Measurements from ENCODE around the gene GABARAPL1. TPM values are rescaled to one million over a fixed set of nuclear protein-coding genes. Genes with fewer than 3 reads are reported as not detected.

Gene GABARAPL1
- total RNA-seq, 1 experiment from 2014 or later: 55.6 TPM

DNA sequence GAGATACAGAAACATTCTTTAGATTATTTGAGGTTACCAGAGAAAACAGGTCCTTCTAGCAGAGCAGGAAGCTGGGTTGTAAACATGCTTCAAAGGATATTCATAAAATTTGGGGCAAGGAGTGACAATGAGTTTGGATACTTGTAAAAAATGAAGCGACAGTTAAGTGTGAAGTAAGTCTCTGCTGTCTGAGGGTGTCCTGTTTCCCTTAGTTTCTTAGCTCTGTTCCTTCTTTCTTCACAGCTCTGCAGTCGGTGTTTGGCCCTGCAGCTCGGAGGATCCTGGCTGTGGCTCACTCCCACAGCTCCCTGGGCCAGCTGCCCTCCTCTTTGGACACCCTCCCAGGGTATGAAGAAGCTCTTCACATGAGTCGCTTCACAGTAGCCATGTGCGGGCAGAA, 23.0 kb upstream of the GABARAPL1 start:
- H3K23ac ChIP-seq (ENCODE audit: insufficient read length, low read depth, low read length): no peak overlapping the region
- H3K4me2 ChIP-seq (ENCODE audit: insufficient read depth, insufficient read length, low read length): no peak overlapping the region

More for the DNA sequence above, 23.0 kb upstream of the GABARAPL1 start:
- no peak overlapping the region for H3K56ac ChIP-seq (ENCODE audit: insufficient read length, low read depth, low read length)
- no peak overlapping the region for H4K91ac ChIP-seq (ENCODE audit: insufficient read length, low read depth, low read length)
- H3K4me1 ChIP-seq (ENCODE audit: insufficient read depth, low read length): no peaks in the 10 kb centered on the region
- no peak overlapping the region for H2BK15ac ChIP-seq (ENCODE audit: low read depth, low read length)
- no peak overlapping the region for H3K18ac ChIP-seq (ENCODE audit: insufficient read length, low read depth, low read length)
- H3K79me2 ChIP-seq (ENCODE audit: insufficient read depth, low read length): no peaks in the 10 kb centered on the region
- H4K5ac ChIP-seq (ENCODE audit: insufficient read length, low read depth, low read length): no peak overlapping the region
- H3K27ac ChIP-seq (ENCODE audit: insufficient read length, low read depth, low read length): no peak overlapping the region
- H3K79me1 ChIP-seq (ENCODE audit: insufficient read depth, low read depth, low read length, poor library complexity, severe bottlenecking): no peaks in the 10 kb centered on the region
- H2BK5ac ChIP-seq (ENCODE audit: insufficient read length, low read length): no peak overlapping the region
- no peaks in the 10 kb centered on the region for H3K27me3 ChIP-seq (ENCODE audit: insufficient read depth, low read length)
- peaks cover 0 to 4% (median 0%) of the 10 kb centered on the region in 3 experiments; a peak in 1 of 7 replicates for H3K36me3 Mint-ChIP-seq (ENCODE audit: insufficient read depth in 1 of 3, low read depth in 3 of 3)
- no peak overlapping the region for H2AFZ ChIP-seq (ENCODE audit: low read length)
- H3T11ph ChIP-seq (ENCODE audit: low read length): no peak overlapping the region
- no peak overlapping the region for H3K4ac ChIP-seq (ENCODE audit: low read depth, low read length)
- TF ChIP-seq, protein P1, sequence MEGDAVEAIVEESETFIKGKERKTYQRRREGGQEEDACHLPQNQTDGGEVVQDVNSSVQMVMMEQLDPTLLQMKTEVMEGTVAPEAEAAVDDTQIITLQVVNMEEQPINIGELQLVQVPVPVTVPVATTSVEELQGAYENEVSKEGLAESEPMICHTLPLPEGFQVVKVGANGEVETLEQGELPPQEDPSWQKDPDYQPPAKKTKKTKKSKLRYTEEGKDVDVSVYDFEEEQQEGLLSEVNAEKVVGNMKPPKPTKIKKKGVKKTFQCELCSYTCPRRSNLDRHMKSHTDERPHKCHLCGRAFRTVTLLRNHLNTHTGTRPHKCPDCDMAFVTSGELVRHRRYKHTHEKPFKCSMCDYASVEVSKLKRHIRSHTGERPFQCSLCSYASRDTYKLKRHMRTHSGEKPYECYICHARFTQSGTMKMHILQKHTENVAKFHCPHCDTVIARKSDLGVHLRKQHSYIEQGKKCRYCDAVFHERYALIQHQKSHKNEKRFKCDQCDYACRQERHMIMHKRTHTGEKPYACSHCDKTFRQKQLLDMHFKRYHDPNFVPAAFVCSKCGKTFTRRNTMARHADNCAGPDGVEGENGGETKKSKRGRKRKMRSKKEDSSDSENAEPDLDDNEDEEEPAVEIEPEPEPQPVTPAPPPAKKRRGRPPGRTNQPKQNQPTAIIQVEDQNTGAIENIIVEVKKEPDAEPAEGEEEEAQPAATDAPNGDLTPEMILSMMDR (conservative IDR thresholded peaks at IDR 0.05): no peak
- no peaks in the 10 kb centered on the region for H3K9me3 ChIP-seq (ENCODE audit: control insufficient read depth, low read depth, low read length)
- H3K27me3 Mint-ChIP-seq (ENCODE audit: low read depth): no peaks in the 10 kb centered on the region
- H3K4me1 Mint-ChIP-seq: peaks cover 2 to 9% of the 10 kb centered on the region in 2 experiments; a peak in 3 of 4 replicates
- no peak overlapping the region for H2BK12ac ChIP-seq (ENCODE audit: insufficient read length, low read depth, low read length)
- no peaks in the 10 kb centered on the region for H4K20me1 ChIP-seq (ENCODE audit: control insufficient read depth, insufficient read depth, insufficient read length)
- no peak overlapping the region for H3K4me3 Mint-ChIP-seq
- H4K8ac ChIP-seq (replicated peaks; ENCODE audit: insufficient read length, low read depth, low read length): no peak overlapping the region
- no peak overlapping the region for H3K9ac ChIP-seq (ENCODE audit: extremely low read depth, insufficient read length, low read length)
- DNase-seq: no peak
- no CpG with 5 or more reads among the region's 5 CpGs for WGBS (ENCODE audit: extremely low coverage, insufficient read length, low lambda C conversion rate)
- no peak overlapping the region for H2BK20ac ChIP-seq (ENCODE audit: low read depth, low read length, poor library complexity, severe bottlenecking)
- H3K14ac ChIP-seq (ENCODE audit: insufficient read depth, low read length): no peak overlapping the region
- H2AK5ac ChIP-seq (ENCODE audit: insufficient read length, low read length): no peak overlapping the region
- H3K23me2 ChIP-seq (ENCODE audit: insufficient read length, low read depth, low read length, poor library complexity, severe bottlenecking): no peaks in the 10 kb centered on the region
- peaks cover 7% of the 10 kb centered on the region in 2 experiments; a peak in 3 of 5 replicates for H3K9me3 Mint-ChIP-seq
- H3K27ac Mint-ChIP-seq: no peak overlapping the region
- H2BK120ac ChIP-seq (ENCODE audit: low read depth, low read length, poor library complexity, severe bottlenecking): no peak overlapping the region
